Measurements from ENCODE around the gene KCNQ2. TPM values are rescaled to one million over a fixed set of nuclear protein-coding genes. Genes with fewer than 3 reads are reported as not detected.

KCNQ2 gene
- total RNA-seq, 1 experiment from 2014 or later = 0.25 TPM

DNA sequence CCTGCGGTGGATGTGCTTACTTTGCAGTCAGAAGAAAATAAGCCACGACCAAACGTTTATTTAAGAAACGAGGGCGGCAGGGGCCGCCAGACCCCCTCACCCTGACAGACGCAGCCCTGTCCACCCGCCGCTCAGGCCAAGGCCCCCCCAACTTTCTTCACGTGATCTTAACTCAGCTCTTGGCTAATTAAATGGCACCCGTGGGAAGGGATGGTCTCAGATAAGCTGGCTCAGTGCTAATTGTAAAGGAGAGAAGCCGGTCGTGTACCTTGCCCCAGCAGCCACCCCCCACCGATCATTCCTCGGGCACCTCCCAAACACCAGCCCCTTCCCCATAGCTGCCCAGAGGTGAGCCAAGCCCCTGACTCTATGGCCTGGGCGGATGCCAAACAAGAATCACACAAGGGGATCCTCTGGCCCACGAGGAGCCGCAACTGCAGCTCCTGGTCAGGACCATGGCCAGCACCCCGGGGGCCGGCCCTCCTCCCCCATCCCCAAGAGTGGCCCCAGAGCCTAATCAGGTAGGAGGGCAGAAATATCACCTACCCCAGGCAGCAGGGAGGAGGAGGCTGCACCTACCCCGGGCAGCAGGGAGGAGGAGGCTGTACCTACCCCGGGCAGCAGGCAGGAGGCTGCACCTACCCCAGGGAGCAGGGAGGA is 11.2 kb downstream of the KCNQ2 start:
- DNase-seq = peak in 1 of 2 experiments; percentile 86
- no peaks in the 10 kb centered on the region for H3K36me3 ChIP-seq (ENCODE audit: control insufficient read depth, insufficient read depth, low read length)
- TF ChIP-seq, protein P1, sequence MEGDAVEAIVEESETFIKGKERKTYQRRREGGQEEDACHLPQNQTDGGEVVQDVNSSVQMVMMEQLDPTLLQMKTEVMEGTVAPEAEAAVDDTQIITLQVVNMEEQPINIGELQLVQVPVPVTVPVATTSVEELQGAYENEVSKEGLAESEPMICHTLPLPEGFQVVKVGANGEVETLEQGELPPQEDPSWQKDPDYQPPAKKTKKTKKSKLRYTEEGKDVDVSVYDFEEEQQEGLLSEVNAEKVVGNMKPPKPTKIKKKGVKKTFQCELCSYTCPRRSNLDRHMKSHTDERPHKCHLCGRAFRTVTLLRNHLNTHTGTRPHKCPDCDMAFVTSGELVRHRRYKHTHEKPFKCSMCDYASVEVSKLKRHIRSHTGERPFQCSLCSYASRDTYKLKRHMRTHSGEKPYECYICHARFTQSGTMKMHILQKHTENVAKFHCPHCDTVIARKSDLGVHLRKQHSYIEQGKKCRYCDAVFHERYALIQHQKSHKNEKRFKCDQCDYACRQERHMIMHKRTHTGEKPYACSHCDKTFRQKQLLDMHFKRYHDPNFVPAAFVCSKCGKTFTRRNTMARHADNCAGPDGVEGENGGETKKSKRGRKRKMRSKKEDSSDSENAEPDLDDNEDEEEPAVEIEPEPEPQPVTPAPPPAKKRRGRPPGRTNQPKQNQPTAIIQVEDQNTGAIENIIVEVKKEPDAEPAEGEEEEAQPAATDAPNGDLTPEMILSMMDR (IDR thresholded peaks at IDR 0.05; ENCODE audit: insufficient read depth in 1 of 2, low read depth in 1 of 2, low read length in 1 of 2, severe bottlenecking in 1 of 2, unreplicated experiment in 1 of 2) = no peak
- no peaks in the 10 kb centered on the region for H3K9me3 ChIP-seq
- intact Hi-C loops (cut with micrococcal nuclease; ENCODE audit: unreplicated experiment) = no loop called here
- ChIA-PET POLR2A (no interaction called here), CTCF (interaction anchor here (0.8 to 1.0 kb wide), 2 partner anchors 9 to 77 kb away, joined by 3 read pairs; no protein-coding TSS in a partner anchor)
- no peaks in the 10 kb centered on the region for H3K4me1 ChIP-seq
- H3K4me3 ChIP-seq (ENCODE audit: low read depth, low read length) = no peak overlapping the region
- H3K9me3 Mint-ChIP-seq (ENCODE audit: unreplicated experiment) = no peaks in the 10 kb centered on the region
- no peaks in the 10 kb centered on the region for H3K4me1 Mint-ChIP-seq (ENCODE audit: low read depth, unreplicated experiment)
- no TSS peak for BruUV-seq (replicated peaks)
- H3K27me3 Mint-ChIP-seq (ENCODE audit: insufficient read depth, unreplicated experiment) = peaks cover 47% of the 10 kb centered on the region
- H3K36me3 Mint-ChIP-seq (ENCODE audit: insufficient read depth, unreplicated experiment) = no peaks in the 10 kb centered on the region
- H3K27me3 ChIP-seq (replicated peaks; ENCODE audit: control insufficient read depth, insufficient read depth, low read length) = peaks cover 10% of the 10 kb centered on the region
- no peak overlapping the region for H3K4me3 Mint-ChIP-seq (ENCODE audit: unreplicated experiment)
- H3K27ac Mint-ChIP-seq (ENCODE audit: unreplicated experiment) = no peak overlapping the region

DNA sequence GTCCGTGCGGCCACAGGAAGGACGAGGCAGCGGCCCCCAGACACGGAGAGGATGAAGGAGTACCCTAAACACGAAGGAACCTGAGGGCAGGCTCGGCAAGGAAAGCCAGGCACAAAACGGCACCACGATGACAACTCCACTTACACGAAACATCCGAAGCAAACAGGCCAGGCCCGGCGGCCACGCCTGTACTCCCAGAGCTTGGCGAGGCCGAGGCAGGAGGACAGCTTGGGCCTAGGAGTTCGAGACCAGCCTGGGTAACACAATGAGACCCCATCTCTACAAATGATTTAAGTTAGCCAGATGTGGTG is 13.4 kb downstream of the KCNQ2 start:
- Mint-ChIP-seq H3K4me3 (ENCODE audit: unreplicated experiment) (no peak overlapping the region), H3K27ac (ENCODE audit: unreplicated experiment) (no peak overlapping the region), H3K4me1 (ENCODE audit: low read depth, unreplicated experiment) (no peaks in the 10 kb centered on the region), H3K27me3 (ENCODE audit: insufficient read depth, unreplicated experiment) (peaks cover 47% of the 10 kb centered on the region), H3K9me3 (ENCODE audit: unreplicated experiment) (no peaks in the 10 kb centered on the region), H3K36me3 (ENCODE audit: insufficient read depth, unreplicated experiment) (no peaks in the 10 kb centered on the region)
- peaks cover 9% of the 10 kb centered on the region for H3K27me3 ChIP-seq (replicated peaks; ENCODE audit: control insufficient read depth, insufficient read depth, low read length)
- H3K4me3 ChIP-seq (ENCODE audit: low read depth, low read length) = no peak overlapping the region
- ChIA-PET CTCF (no interaction called here), POLR2A (no interaction called here)
- TF ChIP-seq, protein P1 (IDR thresholded peaks at IDR 0.05; ENCODE audit: insufficient read depth in 1 of 2, low read depth in 1 of 2, low read length in 1 of 2, severe bottlenecking in 1 of 2, unreplicated experiment in 1 of 2) = no peak
- no peaks in the 10 kb centered on the region for H3K4me1 ChIP-seq
- no peak for DNase-seq
- no TSS peak for BruUV-seq (replicated peaks)
- intact Hi-C loops (cut with micrococcal nuclease; ENCODE audit: unreplicated experiment) = no loop called here
- no peaks in the 10 kb centered on the region for H3K9me3 ChIP-seq
- no peaks in the 10 kb centered on the region for H3K36me3 ChIP-seq (ENCODE audit: control insufficient read depth, insufficient read depth, low read length)

DNA sequence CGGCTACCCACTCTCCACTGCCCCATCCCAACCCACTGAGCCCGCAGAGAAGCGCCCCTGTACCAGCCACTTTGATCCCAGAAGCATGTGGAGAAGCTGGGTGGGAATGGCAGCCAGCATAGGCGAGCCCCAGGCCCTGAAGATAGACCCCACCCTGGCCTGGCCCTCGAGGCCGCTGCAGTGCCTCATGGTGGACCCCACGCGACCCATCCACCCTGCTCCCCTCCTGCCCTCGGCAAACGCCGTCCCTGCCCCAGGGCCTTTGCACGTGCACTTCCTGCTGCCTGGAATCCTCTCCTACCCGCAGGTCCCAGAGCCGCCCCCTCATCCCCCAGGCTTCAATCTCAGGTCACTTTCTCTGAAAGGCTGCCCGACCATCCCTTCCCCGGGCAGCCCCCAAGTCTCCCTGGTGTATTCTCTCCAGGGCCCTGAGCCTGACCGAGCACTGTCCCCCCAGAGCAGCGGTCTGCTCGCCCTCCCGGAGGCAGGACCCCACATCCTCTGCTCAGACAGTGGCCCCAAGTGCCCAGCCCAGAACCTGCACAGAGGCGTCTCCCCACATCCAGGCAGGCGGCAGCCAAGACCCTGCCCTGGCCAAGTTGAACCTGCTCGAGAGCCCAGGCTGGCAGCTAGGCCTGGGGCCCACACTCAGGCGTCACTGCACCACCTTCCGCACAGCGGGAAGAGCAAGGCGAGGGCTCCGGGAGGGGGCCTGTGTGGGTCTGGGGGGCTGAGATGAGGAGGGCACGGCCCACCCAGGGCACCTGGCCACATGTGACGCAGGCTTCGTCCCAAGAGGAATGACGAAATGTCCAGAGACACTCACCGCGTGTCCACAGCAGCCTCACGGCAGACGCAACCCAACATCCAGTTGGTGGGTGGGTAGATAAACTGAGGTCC is 14.0 kb downstream of the KCNQ2 start:
- H3K4me3 ChIP-seq (ENCODE audit: low read depth, low read length) = no peak overlapping the region
- H3K4me1 Mint-ChIP-seq (ENCODE audit: low read depth, unreplicated experiment) = no peaks in the 10 kb centered on the region
- H3K9me3 Mint-ChIP-seq (ENCODE audit: unreplicated experiment) = no peaks in the 10 kb centered on the region
- H3K36me3 ChIP-seq (ENCODE audit: control insufficient read depth, insufficient read depth, low read length) = no peaks in the 10 kb centered on the region
- H3K4me1 ChIP-seq = no peaks in the 10 kb centered on the region
- no TSS peak for BruUV-seq (replicated peaks)
- CTCF ChIA-PET = no interaction called here
- H3K36me3 Mint-ChIP-seq (ENCODE audit: insufficient read depth, unreplicated experiment) = no peaks in the 10 kb centered on the region
- POLR2A ChIA-PET = no interaction called here
- DNase-seq = no peak
- H3K27ac Mint-ChIP-seq (ENCODE audit: unreplicated experiment) = no peak overlapping the region
- H3K4me3 Mint-ChIP-seq (ENCODE audit: unreplicated experiment) = no peak overlapping the region
- H3K9me3 ChIP-seq = no peaks in the 10 kb centered on the region
- peaks cover 9% of the 10 kb centered on the region for H3K27me3 ChIP-seq (replicated peaks; ENCODE audit: control insufficient read depth, insufficient read depth, low read length)
- intact Hi-C loops (cut with micrococcal nuclease; ENCODE audit: unreplicated experiment) = no loop called here
- TF ChIP-seq, protein P1 (IDR thresholded peaks at IDR 0.05; ENCODE audit: insufficient read depth in 1 of 2, low read depth in 1 of 2, low read length in 1 of 2, severe bottlenecking in 1 of 2, unreplicated experiment in 1 of 2) = no peak
- peaks cover 46% of the 10 kb centered on the region for H3K27me3 Mint-ChIP-seq (ENCODE audit: insufficient read depth, unreplicated experiment)

All from Caco-2 (cell line).